ENCODE data around the gene KCNJ10. TPM values are rescaled to one million over a fixed set of nuclear protein-coding genes. Genes with fewer than 3 reads are reported as not detected.
A peak's percentile ranks its signal among the peaks of the same experiment; 100 is the strongest.

Gene KCNJ10
- total and polyA plus RNA-seq, 12 donors: 0.11 to 0.32 (median 0.13) TPM; not detected in 7

GRCh38 chr1:159962176-159962575, 107.8 kb downstream of the KCNJ10 start:
- intact Hi-C loops (cut with DNase I): no loop called here
- 83 to 93% (median 91%) methylated on average over 11 of the region's 11 CpGs for WGBS, 4 donors
- TF ChIP-seq CTCF (IDR thresholded peaks at IDR 0.05) (no peak), POLR2A (IDR thresholded peaks at IDR 0.05) (no peak)
- DNase-seq: no peak
- Histone ChIP-seq H3K36me3 (replicated peaks in 1 of 2) (no peaks in the 10 kb centered on the region), H3K9me3 (replicated peaks in 1 of 3) (no peaks in the 10 kb centered on the region), H3K27me3 (peaks cover 23% of the 10 kb centered on the region), H3K4me1 (replicated peaks in 1 of 2) (no peaks in the 10 kb centered on the region), H3K27ac (no peak overlapping the region), H3K4me3 (no peak overlapping the region)

GRCh38 chr1:159961636-159962035, 108.3 kb downstream of the KCNJ10 start:
- Histone ChIP-seq H3K36me3 (replicated peaks in 1 of 2) (no peaks in the 10 kb centered on the region), H3K4me1 (replicated peaks in 1 of 2) (no peaks in the 10 kb centered on the region), H3K27me3 (peaks cover 17% of the 10 kb centered on the region), H3K9me3 (replicated peaks in 1 of 3) (no peaks in the 10 kb centered on the region), H3K27ac (no peak overlapping the region), H3K4me3 (no peak overlapping the region)
- WGBS, 4 donors: 84 to 90% (median 88%) methylated on average over 15 of the region's 15 CpGs
- intact Hi-C loops (cut with DNase I): no loop called here
- TF ChIP-seq CTCF (IDR thresholded peaks at IDR 0.05): no peak
- TF ChIP-seq POLR2A (IDR thresholded peaks at IDR 0.05): no peak
- no peak for DNase-seq

GRCh38 chr1:159960721-159961381, 109.1 kb downstream of the KCNJ10 start:
- Histone ChIP-seq H3K27me3 (peaks cover 10% of the 10 kb centered on the region), H3K36me3 (replicated peaks in 1 of 2) (no peaks in the 10 kb centered on the region), H3K9me3 (replicated peaks in 1 of 3) (no peaks in the 10 kb centered on the region), H3K4me3 (no peak overlapping the region), H3K4me1 (replicated peaks in 1 of 2) (no peaks in the 10 kb centered on the region), H3K27ac (peak overlapping the region in 1 of 5 donors; percentile 34)
- WGBS, 4 donors: 46 to 60% (median 51%) methylated on average over 5 of the region's 5 CpGs
- peak in 1 of 7 donors; percentile 17 for DNase-seq
- TF ChIP-seq POLR2A (IDR thresholded peaks at IDR 0.05) (no peak), CTCF (IDR thresholded peaks at IDR 0.05) (no peak)
- intact Hi-C loops (cut with DNase I): no loop called here

GRCh38 chr1:159959451-159959850, 110.5 kb downstream of the KCNJ10 start:
- intact Hi-C loops (cut with DNase I): no loop called here
- TF ChIP-seq CTCF (IDR thresholded peaks at IDR 0.05) (no peak), POLR2A (IDR thresholded peaks at IDR 0.05) (no peak)
- peaks cover under 1% of the 10 kb centered on the region for H3K27me3 ChIP-seq

More at GRCh38 chr1:159959451-159959850, 110.5 kb downstream of the KCNJ10 start:
- no peaks in the 10 kb centered on the region for H3K36me3 ChIP-seq (replicated peaks in 1 of 2)
- H3K4me3 ChIP-seq: no peak overlapping the region
- no peak overlapping the region for H3K27ac ChIP-seq
- DNase-seq: no peak
- no peaks in the 10 kb centered on the region for H3K9me3 ChIP-seq (replicated peaks in 1 of 3)
- WGBS, 4 donors: 72 to 82% (median 78%) methylated on average over 4 of the region's 4 CpGs
- H3K4me1 ChIP-seq (replicated peaks in 1 of 2): no peaks in the 10 kb centered on the region
